Astrocyte of the spinal cord (primary cell): Measurements from ENCODE around the gene PYGL.

Source experiments
- DNase-seq: peaks from one replicate; pipeline ENCODE4 v3.0.0; 2011; ENCODE audit warnings: low read depth, low spot score
- H3K4me3 ChIP-seq: 2 replicates; pipeline ENCODE4 v1.5.1; 2011; ENCODE audit warnings: low read depth, mild to moderate bottlenecking, low read length, moderate library complexity
- in situ Hi-C: cut with HindIII; loops from 2 replicates; pipeline ENCODE4 v1.10.0; 2017; ENCODE audit warnings: low sequenced_read_pairs
- TF ChIP-seq, protein P1 (sequence below): IDR thresholded peaks from 2 replicates; pipeline ENCODE4 v1.5.1; 2012; ENCODE audit warnings: low read depth, mild to moderate bottlenecking, low read length, inconsistent platforms

Gene PYGL

DNA sequence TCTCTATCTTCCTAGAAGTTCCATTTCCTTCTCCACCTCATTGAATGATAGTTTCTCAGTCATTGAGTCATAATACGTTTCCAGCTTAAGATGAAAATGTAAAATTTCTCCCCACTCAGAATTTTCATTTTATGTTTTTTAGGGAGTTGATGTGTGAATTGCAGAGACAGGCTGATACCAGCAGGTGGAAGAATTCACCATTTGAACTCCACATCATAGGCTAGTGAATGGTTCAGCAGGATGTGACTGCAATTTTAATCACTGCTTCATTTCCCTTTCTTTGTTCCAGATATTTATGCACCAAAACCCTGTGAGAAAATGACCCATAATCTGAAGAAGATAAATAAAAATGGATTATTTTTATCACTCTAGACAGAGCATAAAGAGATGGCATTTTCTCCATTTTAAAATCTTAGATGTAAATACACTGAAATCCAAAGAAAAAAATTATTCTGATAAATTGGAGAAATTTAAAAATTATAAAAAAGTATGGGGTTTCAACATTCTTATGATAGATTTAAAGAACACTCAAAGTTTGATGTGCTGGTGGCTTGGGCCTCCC lies 10.6 kb upstream of the PYGL start:
- H3K4me3 ChIP-seq: no peak overlapping the region
- peak; percentile 75 for DNase-seq
- TF ChIP-seq, protein P1, sequence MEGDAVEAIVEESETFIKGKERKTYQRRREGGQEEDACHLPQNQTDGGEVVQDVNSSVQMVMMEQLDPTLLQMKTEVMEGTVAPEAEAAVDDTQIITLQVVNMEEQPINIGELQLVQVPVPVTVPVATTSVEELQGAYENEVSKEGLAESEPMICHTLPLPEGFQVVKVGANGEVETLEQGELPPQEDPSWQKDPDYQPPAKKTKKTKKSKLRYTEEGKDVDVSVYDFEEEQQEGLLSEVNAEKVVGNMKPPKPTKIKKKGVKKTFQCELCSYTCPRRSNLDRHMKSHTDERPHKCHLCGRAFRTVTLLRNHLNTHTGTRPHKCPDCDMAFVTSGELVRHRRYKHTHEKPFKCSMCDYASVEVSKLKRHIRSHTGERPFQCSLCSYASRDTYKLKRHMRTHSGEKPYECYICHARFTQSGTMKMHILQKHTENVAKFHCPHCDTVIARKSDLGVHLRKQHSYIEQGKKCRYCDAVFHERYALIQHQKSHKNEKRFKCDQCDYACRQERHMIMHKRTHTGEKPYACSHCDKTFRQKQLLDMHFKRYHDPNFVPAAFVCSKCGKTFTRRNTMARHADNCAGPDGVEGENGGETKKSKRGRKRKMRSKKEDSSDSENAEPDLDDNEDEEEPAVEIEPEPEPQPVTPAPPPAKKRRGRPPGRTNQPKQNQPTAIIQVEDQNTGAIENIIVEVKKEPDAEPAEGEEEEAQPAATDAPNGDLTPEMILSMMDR: peak; percentile 83
- in situ Hi-C loops: no loop called here

DNA sequence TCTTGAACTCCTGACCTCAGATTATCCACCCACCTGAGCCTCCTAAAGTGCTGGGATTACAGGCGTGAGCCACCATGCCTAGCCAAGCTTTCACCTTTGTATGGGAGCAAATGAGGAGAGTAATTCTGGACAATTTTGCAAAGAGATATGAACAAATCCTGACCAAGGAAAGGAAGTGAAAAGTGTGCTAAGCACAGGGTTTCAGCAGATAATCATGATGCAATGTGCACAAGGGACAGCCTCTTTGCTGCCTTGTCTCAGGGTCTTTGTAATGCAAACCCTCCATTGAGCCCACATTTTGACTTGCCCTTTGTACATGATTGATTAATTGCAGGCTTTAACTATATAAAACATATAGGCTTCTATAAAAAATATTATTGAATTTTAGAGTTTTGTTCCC lies 9.2 kb upstream of the PYGL start:
- DNase-seq: no peak
- no peak overlapping the region for H3K4me3 ChIP-seq
- in situ Hi-C loops: no loop called here
- TF ChIP-seq, protein P1: no peak

DNA sequence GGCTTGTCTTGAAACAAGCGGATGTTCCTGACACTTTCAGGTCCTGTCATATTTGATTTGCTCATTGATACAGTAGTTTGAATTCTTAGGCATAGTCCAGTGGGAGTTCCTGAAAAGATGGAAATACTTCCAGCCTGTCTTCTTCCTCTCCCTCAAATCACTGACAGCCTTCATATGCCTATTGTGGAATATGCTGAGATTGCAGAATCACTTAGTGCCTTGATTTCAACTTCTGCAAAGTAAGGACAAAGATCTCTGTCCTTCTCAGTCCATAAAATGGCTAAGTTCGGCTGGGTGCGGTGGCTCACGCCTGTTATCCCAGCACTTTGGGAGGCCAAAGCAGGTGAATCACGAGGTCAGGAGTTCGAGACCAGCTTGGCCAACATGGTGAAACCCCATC lies 6.7 kb upstream of the PYGL start:
- H3K4me3 ChIP-seq: no peak overlapping the region
- in situ Hi-C loops: no loop called here
- TF ChIP-seq, protein P1: no peak
- DNase-seq: no peak

DNA sequence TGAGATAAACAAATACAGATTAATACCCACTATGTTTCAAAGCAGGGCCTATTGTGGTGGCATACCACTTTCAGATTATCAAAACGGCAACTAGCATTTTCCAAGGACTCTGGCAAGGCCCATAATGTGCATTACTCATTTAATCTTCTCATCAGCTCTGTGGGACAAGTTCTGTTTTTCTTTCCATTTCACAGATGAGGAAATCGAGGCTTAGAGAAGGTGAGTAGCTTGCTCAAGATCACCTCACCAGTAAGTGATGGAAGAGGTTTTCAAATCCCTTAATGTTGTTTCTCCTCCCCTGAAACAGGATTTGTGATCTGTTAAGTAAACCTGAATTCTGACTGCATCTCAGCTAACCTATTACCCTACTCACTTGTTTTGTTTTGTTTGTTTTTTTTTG lies 3.9 kb upstream of the PYGL start:
- no peak overlapping the region for H3K4me3 ChIP-seq
- DNase-seq: no peak
- TF ChIP-seq, protein P1: no peak
- in situ Hi-C loops: no loop called here

DNA sequence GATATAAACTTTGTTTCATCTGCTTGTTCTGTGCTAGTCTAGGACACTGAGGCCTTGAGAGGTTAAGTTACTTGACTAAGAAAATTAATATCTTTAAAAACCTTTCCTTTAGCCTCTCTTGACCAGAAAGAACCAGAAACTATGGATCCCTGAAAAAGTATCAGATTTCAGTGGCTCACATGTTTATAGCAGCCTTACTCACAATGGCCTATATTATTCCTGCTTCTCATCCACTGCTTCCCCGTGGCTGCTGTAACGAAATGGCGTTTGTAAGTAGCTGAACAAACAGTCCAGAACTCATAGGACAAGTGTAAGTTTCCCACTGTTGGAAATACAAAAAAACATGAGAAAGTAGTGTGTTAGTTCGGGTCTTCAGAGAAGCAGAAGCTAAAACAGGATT lies 3.2 kb upstream of the PYGL start:
- peak; percentile 55 for DNase-seq
- in situ Hi-C loops: no loop called here
- H3K4me3 ChIP-seq: no peak overlapping the region
- TF ChIP-seq, protein P1: no peak

DNA sequence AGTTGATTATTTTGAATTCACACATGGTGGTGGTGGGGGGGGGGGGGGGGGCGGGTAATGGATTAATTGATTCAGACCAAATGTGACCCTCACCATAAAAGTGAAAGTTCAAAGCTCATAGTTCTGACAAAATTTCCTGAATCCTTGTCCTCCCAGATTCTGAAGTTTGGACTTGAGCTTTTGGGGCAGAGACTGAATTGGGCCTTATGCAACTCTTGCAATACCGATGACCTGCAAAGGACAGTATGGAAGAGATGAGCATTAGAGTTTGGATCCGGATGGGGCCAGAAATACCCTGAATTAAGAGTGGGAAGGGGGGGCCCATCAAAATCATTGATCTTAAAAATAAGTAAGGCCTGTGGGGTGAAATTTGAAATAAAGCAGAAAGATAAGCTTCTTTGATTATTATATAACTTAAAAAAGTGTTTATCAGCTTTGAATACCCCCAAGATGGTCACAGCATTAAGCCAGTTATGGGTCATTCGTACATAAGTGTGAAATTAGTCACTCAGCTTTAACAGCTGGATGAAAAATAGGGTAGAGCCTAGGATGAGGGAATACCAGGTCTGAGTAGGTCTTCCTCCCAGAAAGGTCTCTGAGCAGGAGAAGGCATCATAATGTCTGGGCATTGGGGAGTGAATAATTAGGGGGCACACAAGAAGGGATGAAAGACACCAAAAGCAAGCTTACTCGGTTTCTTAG lies 2.1 kb upstream of the PYGL start:
- no peak for DNase-seq
- H3K4me3 ChIP-seq: no peak overlapping the region
- in situ Hi-C loops: no loop called here
- TF ChIP-seq, protein P1: no peak
